ENCODE data around the gene TKT.

TKT gene

GRCh38 chr3:53263907-53264306 is 8.1 kb upstream of the TKT start:
- DNase-seq (ENCODE audit: low read depth) = no peak
- TF ChIP-seq CTCF (IDR thresholded peaks at IDR 0.05; ENCODE audit: low read depth, low read length, missing control alignments) = no peak
- in situ Hi-C loops (cut with HindIII; ENCODE audit: low sequenced_read_pairs) = no loop called here
- H3K4me3 ChIP-seq (ENCODE audit: low read depth, low read length) = no peak overlapping the region

- DNase-seq (ENCODE audit: low read depth) = no peak
- in situ Hi-C loops (cut with HindIII; ENCODE audit: low sequenced_read_pairs) = no loop called here
- no peak overlapping the region for H3K4me3 ChIP-seq (ENCODE audit: low read depth, low read length)
- no peak for TF ChIP-seq CTCF (IDR thresholded peaks at IDR 0.05; ENCODE audit: low read depth, low read length, missing control alignments)
These were observed 5.9 kb upstream of the TKT start for GRCh38 chr3:53261712-53262111.

GRCh38 chr3:53260286-53260785 is 4.5 kb upstream of the TKT start:
- H3K4me3 ChIP-seq (ENCODE audit: low read depth, low read length) = no peak overlapping the region
- TF ChIP-seq CTCF (IDR thresholded peaks at IDR 0.05; ENCODE audit: low read depth, low read length, missing control alignments) = no peak
- in situ Hi-C loops (cut with HindIII; ENCODE audit: low sequenced_read_pairs) = no loop called here
- no peak for DNase-seq (ENCODE audit: low read depth)

GRCh38 chr3:53259427-53260259 is 3.8 kb upstream of the TKT start:
- TF ChIP-seq CTCF (IDR thresholded peaks at IDR 0.05; ENCODE audit: low read depth, low read length, missing control alignments) = no peak
- no peak for DNase-seq (ENCODE audit: low read depth)
- H3K4me3 ChIP-seq (ENCODE audit: low read depth, low read length) = no peak overlapping the region
- in situ Hi-C loops (cut with HindIII; ENCODE audit: low sequenced_read_pairs) = no loop called here

- no peak for DNase-seq (ENCODE audit: low read depth)
- TF ChIP-seq CTCF (IDR thresholded peaks at IDR 0.05; ENCODE audit: low read depth, low read length, missing control alignments) = no peak
- in situ Hi-C loops (cut with HindIII; ENCODE audit: low sequenced_read_pairs) = no loop called here
These were observed 3.0 kb upstream of the TKT start for GRCh38 chr3:53258600-53259426.

GRCh38 chr3:53257465-53257864 is 1.6 kb upstream of the TKT start:
- H3K4me3 ChIP-seq (ENCODE audit: low read depth, low read length) = no peak overlapping the region
- no peak for TF ChIP-seq CTCF (IDR thresholded peaks at IDR 0.05; ENCODE audit: low read depth, low read length, missing control alignments)
- DNase-seq (ENCODE audit: low read depth) = no peak
- in situ Hi-C loops (cut with HindIII; ENCODE audit: low sequenced_read_pairs) = no loop called here

More at GRCh38 chr3:53258600-53259426, 3.0 kb upstream of the TKT start:
- no peak overlapping the region for H3K4me3 ChIP-seq (ENCODE audit: low read depth, low read length)

Measured in astrocyte of the cerebellum (primary cell).